Stimulated activated CD4-positive, alpha-beta T cell treated with anti-CD3 and anti-CD28 coated beads, Interleukin-1b, Interleukin-23, amount 100 ng/mL, for 4 hours (primary cell): ENCODE data around the gene VPS41.
"Not testable (repeated sequence)": the region's sequence is repeated elsewhere in the genome, so short reads cannot be mapped to it uniquely, and the experiment has no call there.

Source experiments
- DNase-seq, 2 donors: peaks; one replicate each; pipeline ENCODE4 v3.0.0-alpha.2; 2020; ENCODE audit warnings: low read depth in 2 of 2

Gene VPS41

DNA sequence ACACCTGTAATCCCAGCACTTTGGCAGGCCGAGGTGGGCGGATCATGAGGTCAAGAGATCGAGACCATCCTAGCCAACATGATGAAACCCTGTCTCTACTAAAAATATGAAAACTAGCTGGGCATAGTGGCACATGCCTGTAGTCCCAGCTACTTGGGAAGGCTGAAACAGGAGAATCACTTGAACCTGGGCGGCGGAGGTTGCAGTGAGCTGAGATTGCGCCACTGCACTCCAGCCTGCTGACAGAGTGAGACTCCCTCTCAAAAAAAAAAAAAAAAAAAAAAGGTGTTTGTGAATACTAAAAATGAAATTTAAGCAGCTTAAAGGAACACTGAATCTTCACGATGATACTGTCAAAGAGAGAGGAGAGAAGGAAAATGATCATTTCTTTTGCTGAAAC, 54.0 kb downstream of the VPS41 start:
- DNase-seq = not testable (repeated sequence)

GRCh38 chr7:38851321-38851720, 57.7 kb downstream of the VPS41 start:
- DNase-seq = no peak

DNA sequence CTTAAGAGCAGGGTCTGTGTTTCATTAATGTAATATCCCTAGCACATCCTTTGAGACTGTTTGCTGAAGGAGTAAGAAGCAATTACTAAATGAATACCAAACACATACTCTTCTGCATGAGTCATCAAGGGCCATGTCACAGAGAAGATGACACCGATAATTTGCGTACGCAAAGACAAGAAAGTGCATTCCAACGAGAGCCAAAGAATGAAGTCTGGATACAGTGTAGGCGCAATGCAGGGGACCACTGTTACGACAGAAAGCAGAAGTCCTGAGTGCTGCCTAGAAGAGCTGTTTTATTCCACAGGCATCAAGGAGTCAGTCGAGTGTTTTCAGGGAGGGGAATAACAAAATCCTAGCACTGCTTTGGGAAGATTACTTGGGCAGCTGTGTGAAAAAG, 62.7 kb downstream of the VPS41 start:
- DNase-seq = no peak

DNA sequence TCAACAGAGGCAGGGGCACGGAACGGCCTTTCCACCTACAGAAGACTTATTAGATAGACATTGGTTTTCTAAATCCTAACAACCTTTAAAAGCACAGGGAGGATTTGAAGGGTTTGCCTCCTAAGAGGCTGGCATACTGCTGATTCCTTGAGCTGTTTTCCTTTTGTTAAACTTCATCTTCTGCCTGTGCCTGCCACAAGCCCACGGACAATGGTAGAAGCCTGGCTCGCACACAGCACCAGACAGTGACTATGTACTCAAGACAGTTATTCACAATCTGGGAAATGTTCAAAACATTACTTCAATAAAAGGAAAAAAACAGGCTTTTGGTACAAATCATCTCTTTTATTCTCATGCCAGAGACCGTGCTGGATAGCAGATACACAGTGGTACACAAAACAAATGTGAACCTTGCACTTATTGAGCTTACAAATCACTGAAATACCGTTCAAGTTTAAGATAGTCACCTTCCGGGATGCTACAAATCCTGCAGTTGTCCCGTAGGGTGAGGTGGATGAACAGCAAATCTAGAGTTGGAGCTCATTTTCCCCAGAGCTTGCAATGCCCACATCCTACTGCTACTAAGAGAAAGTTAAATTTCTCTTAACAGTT, 63.9 kb downstream of the VPS41 start:
- no peak for DNase-seq

DNA sequence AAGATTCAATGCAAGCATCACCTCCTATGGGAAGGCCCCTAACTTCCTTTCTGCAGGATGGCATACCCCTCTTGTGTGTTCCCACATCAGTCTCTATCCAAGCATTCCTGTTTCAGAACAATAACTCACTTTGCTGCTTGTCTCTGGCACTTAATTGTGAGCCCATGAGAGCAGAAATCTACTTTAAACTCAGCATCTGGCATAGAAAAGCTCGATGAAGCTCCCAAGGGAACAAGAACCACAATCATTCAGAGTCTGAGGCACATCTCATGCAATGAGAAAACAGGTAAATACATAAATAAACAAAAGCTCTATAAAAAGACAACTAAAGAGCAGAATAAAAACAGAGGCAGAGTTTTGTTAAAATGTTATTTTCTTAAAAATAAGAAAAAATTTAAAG, 66.2 kb downstream of the VPS41 start:
- no peak for DNase-seq

DNA sequence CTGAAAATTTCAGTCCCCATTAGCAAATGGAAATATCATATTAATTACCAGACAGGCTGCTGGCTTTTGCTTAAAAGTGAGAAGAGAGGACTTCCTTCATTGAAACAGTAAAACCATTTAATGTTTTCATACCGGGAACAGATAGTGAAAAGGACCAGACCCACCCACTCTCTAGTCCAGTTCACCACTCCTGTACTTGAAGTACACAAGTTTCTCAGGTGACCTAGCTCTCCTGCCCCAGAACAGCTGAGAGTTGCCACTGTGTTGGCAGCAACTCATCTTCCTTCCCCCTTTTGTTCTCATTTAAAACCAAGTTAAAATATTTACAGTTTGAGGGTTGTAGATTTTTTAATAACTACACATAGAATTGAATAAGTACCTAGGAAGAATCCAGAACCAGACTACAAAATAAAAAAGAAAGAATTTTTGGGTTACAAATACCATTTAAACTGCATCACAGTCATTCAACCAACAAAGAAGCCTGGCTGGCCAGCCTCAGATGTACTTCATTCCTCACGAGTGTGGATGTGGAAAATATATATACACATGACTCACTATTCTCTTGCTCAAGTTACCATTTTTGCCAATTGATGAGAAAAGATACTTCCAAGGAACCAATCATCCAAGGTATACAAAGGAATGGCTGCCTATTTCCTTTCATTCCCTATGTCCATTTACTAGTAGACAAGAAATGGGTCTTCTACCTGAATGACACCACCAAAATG, 68.1 kb downstream of the VPS41 start:
- no peak for DNase-seq

DNA sequence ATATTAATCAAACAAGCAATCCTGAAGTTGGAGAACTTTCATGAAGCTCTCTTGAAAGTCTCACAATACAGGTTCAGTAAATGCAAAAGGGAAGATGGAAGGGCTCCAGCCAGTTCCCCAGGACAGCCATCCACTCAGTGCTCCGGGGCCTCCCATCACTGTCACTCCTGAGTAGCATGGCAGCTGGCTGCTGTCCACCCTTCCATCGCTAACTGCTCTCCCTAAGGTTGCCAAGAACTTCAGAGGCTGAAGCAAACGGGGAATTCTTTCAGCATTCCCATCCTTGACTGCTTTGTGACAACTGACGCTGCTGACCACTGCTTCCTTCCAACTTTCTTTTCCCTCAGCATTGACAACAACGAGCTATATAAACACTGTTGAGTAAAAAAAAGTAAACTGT, 69.1 kb downstream of the VPS41 start:
- no peak for DNase-seq

DNA sequence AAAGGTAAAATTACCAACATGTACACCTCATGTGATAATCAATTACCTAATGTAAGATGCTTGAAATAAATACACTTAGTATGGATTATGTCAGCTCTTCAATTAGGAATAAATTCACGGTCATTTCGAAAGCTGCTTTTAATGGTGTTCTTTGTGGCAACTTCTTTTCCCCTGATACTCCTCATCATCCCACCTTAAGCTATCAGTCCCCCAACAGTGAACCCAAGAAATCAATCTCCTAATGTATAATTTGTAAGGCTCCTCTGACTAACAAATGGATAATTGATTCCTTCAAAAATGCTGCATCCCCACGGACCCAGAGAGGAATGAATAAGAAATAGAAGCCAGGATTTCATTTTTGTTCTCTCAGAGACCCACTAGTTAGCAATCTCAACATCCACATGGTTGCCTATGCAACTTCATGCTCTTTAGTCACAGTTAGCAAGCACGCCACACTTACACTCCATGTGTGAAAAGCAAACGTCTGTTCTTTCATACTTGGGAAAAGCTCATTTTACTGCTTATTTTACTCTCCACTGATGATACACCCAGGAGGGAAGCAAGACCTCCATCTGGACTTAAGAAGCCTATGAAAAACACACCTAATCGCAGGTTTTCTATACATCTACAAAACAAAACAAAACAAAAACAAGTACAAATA, 70.1 kb downstream of the VPS41 start:
- DNase-seq = no peak

DNA sequence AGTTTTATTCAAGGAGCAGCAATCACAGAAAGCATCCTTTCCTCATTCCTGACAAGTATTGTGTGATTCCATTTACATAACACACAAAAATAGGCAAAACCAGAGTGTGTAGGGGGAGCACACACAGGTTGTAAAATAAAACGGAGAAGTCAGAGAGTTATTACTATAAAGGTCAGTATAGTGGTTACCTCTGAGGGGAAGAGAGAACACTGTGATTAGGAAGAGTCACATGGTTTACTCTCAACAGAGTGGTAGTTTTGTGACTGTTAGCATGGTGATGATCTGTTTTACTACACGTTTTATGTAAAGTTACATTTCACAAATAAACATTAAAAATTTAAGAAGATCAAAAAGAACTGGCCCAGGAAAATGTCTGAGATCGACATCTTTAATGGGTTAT, 74.6 kb downstream of the VPS41 start:
- DNase-seq = no peak

DNA sequence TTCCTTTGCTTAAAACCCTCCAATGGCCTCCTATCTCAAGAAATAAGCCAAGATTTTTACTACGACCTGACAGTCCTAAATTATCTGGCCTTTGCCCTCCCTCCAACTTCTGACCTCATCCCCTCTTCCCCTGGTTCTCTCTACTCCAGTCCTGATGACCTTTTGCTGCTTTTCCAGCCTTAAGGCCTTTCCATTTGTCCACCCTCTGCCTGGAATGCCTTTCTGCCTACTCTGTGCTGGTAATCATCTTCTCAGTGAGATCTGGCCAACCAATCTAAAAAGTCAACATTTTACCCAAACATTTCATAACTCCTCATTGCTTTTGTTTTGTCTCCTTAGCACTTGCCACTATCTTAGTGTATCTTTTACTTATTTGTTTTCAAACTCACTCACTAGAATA, 75.7 kb downstream of the VPS41 start:
- DNase-seq = no peak

DNA sequence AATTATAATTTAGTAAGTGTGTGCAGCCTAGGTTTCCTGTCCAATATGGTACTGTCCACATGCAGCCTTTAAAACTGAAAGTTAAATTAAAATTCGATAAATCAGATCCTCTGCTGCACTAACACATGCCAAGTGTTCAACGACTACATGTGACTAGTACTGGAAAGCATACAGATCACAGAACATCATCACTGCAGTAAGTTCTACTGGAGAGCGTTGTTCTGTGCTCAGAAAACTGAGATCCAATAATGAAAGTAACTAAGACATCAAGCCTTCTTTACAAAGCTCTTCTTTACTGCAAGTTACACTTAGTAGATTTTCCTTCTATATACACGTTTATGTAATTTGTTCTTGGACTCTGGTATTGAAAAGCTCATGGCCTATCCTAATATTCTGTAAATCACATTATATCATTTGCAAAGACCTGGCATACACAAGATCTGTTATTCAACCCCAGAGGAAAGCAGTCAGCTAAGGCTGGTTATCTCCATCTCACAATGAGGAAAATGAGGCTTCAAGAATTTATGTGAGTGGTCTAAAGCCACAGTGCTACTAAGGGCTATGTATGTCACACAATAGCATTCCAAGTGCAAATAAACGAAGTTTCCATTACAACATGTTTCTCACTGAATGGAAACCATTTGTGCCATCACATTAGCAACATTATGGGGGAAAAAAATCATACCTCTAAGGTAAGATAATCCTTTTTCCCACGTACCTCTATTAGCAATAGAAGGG, 77.6 kb downstream of the VPS41 start:
- DNase-seq = no peak

- DNase-seq = no peak
These were observed 78.2 kb downstream of the VPS41 start for GRCh38 chr7:38830826-38831225.

DNA sequence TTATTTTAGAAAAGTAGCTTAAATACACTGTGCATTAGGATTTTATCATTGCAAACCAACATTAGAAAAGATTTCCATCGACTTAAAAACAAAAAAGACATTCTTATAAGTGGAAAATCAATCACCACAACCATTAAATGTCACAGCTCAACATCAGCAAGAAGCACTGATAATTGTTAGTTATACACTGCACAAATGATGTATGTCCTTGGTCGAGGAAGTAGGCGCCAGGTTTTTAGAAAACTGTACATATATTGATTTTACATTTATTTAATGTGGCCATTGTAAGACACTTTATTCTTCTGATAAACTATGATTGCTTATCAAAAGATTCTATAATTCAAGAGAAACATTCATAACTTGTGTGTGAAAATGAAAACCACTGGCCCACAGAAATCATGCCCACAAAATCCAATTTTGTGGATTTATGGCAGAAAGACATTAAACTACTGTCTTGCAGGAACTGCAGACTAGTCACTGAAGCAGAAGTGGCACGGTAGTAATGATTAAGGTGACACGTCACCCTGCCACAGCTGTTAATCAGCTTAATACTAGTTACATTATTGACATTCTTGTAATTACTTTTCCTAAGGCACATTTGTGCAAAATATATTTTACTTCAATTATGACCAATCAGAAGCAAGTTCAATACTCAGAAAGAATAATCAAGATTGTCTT, 79.4 kb downstream of the VPS41 start:
- no peak for DNase-seq

- DNase-seq = no peak
These were observed 81.0 kb downstream of the VPS41 start for GRCh38 chr7:38828026-38828425.

DNA sequence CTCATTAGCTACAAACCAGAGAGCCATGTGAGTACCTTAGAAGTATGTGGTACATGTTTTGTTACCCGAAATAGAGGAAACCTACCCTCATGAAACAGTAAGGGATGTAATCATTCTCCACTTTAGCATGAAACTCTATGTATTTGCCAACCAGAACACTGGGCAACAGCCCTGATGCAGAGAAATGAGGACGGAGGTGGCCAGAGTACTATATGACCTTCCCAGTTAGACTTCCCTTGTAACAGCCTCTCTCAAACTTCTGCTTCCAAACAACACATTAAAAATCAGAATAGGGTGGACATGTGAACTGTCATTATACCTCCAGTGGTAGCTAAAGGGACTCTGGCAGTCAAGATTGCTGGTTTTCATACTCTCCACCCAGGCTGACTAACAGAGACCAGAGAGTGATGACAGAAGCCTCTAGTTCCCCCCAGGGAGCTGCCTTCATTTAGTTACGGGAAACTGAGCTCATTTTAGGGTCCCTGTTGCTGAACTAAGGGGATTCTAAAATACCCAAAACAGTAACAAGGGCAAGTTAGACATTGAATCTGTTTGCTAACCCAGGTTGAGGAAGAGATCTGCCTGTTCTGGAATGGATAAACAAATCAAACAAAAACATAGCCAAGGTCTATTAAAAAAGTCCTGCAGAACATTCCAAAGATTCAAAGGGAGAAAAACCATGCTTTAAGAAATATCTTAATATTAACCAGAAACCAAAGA, 83.1 kb downstream of the VPS41 start:
- no peak for DNase-seq

- no peak for DNase-seq
These were observed 84.0 kb downstream of the VPS41 start for GRCh38 chr7:38824948-38825347.

DNA sequence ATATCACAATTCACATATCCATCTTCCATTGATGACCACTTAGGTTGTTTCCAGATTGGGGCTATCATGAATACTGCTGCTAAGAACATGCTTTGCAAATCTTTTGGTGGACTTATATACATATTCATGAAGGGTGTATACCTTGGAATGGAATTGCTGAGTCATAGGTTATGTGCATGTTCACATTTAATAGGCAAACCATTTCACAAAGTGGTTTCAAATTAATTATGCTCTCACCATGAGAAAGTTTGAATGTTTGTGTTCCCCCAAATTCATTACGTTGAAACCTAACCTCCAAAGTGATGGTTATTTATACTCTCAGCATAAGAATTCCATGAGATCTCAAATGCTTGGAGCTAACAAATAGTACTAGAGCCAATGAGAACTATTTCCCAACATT, 86.4 kb downstream of the VPS41 start:
- DNase-seq = no peak

- no peak for DNase-seq
These were observed 88.4 kb downstream of the VPS41 start for GRCh38 chr7:38820571-38820970.

GRCh38 chr7:38819463-38819862, 89.5 kb downstream of the VPS41 start:
- DNase-seq = no peak

- no peak for DNase-seq
These were observed 91.5 kb downstream of the VPS41 start for GRCh38 chr7:38817526-38817925.

DNA sequence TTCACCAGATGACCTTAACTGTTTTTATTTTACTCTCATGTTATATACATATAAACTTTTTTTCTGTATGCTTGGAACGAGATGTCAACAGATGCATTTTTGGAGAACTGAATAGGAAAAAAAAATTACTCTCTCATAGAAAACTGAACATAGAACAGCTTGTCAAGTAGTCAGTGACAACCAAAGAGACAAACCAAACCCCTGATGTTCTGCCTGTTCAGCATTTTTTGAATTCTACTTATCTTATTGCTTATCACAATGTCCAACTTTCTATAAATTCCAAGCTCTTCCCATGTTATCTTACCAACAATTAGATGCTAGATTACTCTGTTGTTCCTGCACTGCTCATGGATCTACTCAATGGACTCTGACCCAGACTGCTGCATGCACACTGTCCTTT, 95.2 kb downstream of the VPS41 start:
- no peak for DNase-seq
